ENCODE measurements around the gene FAM13A.
A peak's percentile ranks its signal among the peaks of the same experiment; 100 is the strongest.
"Not testable (repeated sequence)": the region's sequence is repeated elsewhere in the genome, so short reads cannot be mapped to it uniquely, and the experiment has no call there.

FAM13A gene

DNA sequence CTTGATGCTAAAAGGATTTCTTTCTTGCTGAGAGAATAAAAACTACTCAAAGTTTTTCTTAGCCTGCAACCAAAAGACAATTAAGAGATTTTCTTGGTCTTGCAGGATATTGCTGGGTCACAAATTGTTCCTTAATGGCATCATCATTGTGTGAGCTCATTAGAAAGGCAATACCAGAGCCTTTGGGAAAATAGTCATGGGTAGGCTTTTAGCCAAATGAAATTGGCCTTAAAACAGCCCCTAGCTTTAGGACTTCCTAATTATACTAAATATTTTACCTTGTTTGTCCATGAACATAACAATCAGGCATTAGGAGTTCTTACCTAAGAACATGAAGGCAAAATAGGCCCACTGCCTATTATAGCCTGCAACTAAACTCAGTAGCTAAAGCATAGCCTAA, 10.4 kb upstream of the FAM13A start:
- Histone ChIP-seq H3K36me3 (ENCODE audit: insufficient read depth, low read length) (no peaks in the 10 kb centered on the region), H3K4me1 (ENCODE audit: control insufficient read depth, insufficient read depth, low read length) (no peaks in the 10 kb centered on the region), H3K4me3 (ENCODE audit: low read length) (no peak overlapping the region)

DNA sequence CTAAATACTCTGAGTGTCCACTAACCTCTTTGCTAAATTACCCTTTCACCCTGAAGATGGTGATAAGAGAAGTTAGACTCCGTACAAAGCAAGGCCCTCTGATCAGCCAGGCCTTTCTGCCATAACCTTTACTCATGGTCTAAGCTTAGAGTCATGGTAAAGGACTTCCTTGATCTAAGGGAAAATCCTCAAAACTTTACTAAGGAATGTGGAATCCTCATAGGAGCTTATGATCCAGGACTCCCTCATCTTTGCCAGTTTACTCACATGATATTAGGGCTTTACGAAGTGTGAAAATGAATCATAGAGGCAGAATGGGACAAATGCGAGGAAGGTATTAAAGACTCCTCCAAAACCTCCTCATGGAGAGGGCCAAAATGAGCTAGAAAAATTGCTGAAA, 7.9 kb upstream of the FAM13A start:
- H3K4me3 ChIP-seq (ENCODE audit: low read length): no peak overlapping the region
- H3K9ac ChIP-seq (ENCODE audit: low read depth, low read length): no peak overlapping the region
- no peaks in the 10 kb centered on the region for H3K36me3 ChIP-seq (ENCODE audit: insufficient read depth, low read length)
- no peaks in the 10 kb centered on the region for H3K9me3 ChIP-seq (replicated peaks; ENCODE audit: low read length)
- no peak overlapping the region for H3K4me2 ChIP-seq (ENCODE audit: low read length)
- H3K4me1 ChIP-seq (ENCODE audit: control insufficient read depth, insufficient read depth, low read length): no peaks in the 10 kb centered on the region
- no peaks in the 10 kb centered on the region for H3K27me3 ChIP-seq (ENCODE audit: control insufficient read depth, insufficient read depth, low read length)

More for the DNA sequence above, 10.4 kb upstream of the FAM13A start:
- no peak overlapping the region for H3K4me2 ChIP-seq (ENCODE audit: low read length)
- no peak overlapping the region for H3K9ac ChIP-seq (ENCODE audit: low read depth, low read length)
- no peaks in the 10 kb centered on the region for H3K9me3 ChIP-seq (replicated peaks; ENCODE audit: low read length)
- H3K27me3 ChIP-seq (ENCODE audit: control insufficient read depth, insufficient read depth, low read length): peaks cover 5% of the 10 kb centered on the region

DNA sequence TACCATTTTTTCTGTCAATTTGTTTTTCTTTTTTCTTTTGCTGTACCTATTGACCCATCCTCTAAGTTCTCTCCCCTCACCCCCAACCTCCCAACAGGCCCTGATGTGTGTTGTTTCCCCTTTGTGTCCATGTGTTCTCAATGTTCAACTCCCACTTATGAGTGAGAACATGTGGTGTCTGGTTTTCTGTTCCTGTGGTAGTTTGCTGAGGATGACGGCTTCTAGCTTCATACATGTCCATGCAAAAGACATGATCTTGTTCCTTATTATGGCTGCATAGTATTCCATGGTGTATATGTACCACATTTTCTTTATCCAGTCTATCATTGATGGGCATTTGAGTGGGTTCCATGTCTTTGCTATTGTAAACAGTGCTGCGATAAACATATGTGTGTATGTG, 859 bp upstream of the FAM13A start:
- H3K36me3 ChIP-seq (ENCODE audit: insufficient read depth, low read length); H3K9me3 ChIP-seq (replicated peaks; ENCODE audit: low read length); H3K4me2 ChIP-seq (ENCODE audit: low read length); H3K4me3 ChIP-seq (ENCODE audit: low read length); H3K27me3 ChIP-seq (ENCODE audit: control insufficient read depth, insufficient read depth, low read length): not testable (repeated sequence)
- Histone ChIP-seq H3K9ac (ENCODE audit: low read depth, low read length) (peak overlapping the region; percentile 70), H3K4me1 (ENCODE audit: control insufficient read depth, insufficient read depth, low read length) (peaks cover 14% of the 10 kb centered on the region)

DNA sequence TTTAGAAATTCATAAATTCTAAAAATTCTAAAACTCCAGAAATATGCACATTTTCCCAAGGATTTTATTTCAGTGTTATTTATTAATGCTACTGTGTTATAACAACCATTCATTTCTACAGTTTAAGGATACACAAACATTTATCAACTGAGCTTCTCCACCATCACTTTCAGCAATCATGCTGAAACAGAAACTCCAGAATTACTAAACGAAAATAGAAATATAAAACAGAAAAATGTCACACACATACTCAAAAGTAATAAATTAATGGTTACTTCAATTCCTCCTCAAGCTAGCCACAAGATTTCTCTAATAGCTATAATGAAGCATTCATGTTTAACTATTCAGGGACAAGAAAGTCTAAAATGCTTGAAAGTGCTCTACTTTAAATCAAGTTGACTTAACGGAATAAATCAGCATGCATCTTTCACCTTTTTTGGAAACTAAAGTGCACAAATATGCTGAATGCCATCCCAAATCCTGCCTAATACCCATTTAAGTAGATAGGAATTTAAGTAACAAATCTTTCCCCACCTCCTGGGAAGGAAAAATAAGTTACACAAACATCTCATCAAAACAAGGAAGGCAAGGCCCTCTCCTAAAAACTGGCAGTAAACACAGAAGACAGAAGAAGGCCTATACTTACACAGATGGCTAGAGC, 563 bp downstream of the FAM13A start:
- Histone ChIP-seq H3K4me1 (ENCODE audit: control insufficient read depth, insufficient read depth, low read length) (peaks cover 14% of the 10 kb centered on the region), H3K9ac (ENCODE audit: low read depth, low read length) (peak overlapping the region; percentile 70), H3K9me3 (replicated peaks; ENCODE audit: low read length) (no peaks in the 10 kb centered on the region), H3K4me2 (ENCODE audit: low read length) (peak overlapping the region; percentile 73), H3K27me3 (ENCODE audit: control insufficient read depth, insufficient read depth, low read length) (no peaks in the 10 kb centered on the region), H3K4me3 (ENCODE audit: low read length) (peak overlapping the region; percentile 66), H3K36me3 (ENCODE audit: insufficient read depth, low read length) (no peaks in the 10 kb centered on the region)

DNA sequence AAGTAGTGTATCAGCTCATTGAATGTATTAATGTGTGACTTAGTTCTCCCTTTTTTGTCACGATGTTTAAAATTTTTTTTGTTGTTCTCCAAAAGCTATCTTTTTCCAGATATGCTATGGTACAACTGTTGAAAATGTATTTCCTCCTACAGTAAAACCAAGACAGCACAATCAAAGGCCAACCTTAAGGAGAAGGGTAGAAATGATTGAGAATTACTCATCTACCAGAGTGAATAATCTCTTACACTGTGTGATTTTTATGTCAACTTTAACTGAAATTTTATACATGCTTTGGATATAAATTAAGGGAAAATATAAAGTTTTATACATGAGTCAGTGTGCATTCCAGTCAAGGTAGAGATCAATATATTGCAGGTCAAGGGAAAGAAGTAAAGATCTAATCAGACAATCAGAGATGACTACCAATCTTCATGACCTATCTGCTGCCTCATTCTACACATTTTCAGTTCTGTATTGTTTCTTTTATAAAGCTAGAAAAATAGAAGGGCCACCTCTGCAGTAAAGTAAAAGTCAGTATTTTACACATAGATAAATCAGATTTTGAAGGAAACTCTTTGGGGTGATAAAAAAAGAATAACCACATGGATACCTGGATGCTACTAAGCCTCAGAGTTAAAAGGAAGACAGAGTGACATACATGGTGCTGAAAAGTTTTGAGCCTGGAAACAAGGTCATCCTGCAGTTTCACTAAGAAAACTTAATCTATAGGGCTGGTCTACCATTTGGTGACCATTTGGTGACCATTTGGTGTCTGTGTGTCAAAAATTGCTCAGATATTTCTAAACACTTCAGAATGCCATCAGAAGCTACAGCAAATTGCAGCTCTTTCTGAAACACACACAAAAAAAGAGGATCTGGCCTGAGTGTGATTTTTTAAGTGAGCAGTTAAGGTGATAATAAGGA, 1.6 kb downstream of the FAM13A start:
- H3K9me3 ChIP-seq (replicated peaks; ENCODE audit: low read length): no peaks in the 10 kb centered on the region
- no peaks in the 10 kb centered on the region for H3K36me3 ChIP-seq (ENCODE audit: insufficient read depth, low read length)
- no peaks in the 10 kb centered on the region for H3K27me3 ChIP-seq (ENCODE audit: control insufficient read depth, insufficient read depth, low read length)
- peak overlapping the region; percentile 70 for H3K9ac ChIP-seq (ENCODE audit: low read depth, low read length)
- peaks cover 14% of the 10 kb centered on the region for H3K4me1 ChIP-seq (ENCODE audit: control insufficient read depth, insufficient read depth, low read length)
- peak overlapping the region; percentile 73 for H3K4me2 ChIP-seq (ENCODE audit: low read length)
- peak overlapping the region; percentile 66 for H3K4me3 ChIP-seq (ENCODE audit: low read length)

DNA sequence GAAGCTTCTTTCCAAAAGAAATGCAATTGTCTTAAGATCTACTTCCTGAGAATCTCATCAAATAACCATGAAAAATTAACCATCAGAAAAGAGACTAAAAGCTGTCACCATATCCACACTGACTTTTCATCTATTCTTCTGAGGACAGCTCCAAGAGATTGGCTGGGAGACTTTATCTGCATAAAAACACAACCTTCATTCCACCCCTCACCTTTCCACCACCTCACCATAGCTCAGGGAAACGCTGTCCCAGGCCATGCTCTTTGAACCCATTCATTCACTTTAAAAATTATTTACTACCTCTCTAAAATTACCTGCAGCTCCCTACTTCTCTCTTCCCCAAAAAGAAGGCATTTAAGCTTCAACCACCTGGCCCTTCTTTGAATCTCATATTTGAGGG, 2.4 kb downstream of the FAM13A start:
- H3K4me2 ChIP-seq (ENCODE audit: low read length): peak overlapping the region; percentile 73
- H3K9ac ChIP-seq (ENCODE audit: low read depth, low read length): no peak overlapping the region
- H3K36me3 ChIP-seq (ENCODE audit: insufficient read depth, low read length): no peaks in the 10 kb centered on the region
- peak overlapping the region; percentile 66 for H3K4me3 ChIP-seq (ENCODE audit: low read length)
- no peaks in the 10 kb centered on the region for H3K9me3 ChIP-seq (replicated peaks; ENCODE audit: low read length)
- no peaks in the 10 kb centered on the region for H3K27me3 ChIP-seq (ENCODE audit: control insufficient read depth, insufficient read depth, low read length)
- peaks cover 14% of the 10 kb centered on the region for H3K4me1 ChIP-seq (ENCODE audit: control insufficient read depth, insufficient read depth, low read length)

DNA sequence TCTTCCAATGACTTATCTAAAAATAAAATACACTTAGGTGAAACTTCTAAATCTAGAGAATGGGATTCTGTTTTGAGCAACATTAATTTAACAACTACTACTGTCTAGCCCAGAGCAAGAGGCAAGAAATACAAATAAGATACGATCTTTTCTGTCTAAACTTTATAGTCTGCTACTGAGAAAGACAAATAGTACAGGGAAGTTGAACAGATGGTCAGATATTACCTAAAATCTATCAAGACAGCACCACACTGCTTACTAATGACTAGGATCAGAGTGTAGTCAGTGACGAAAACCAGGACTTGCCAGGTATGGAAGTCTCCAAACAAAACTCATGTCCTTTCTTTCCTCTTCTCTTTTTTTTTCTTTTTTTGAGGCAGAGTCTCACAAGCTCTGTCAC, 7.1 kb downstream of the FAM13A start:
- H3K4me3 ChIP-seq (ENCODE audit: low read length): no peak overlapping the region
- H3K9me3 ChIP-seq (replicated peaks; ENCODE audit: low read length): no peaks in the 10 kb centered on the region
- no peaks in the 10 kb centered on the region for H3K36me3 ChIP-seq (ENCODE audit: insufficient read depth, low read length)
- H3K9ac ChIP-seq (ENCODE audit: low read depth, low read length): no peak overlapping the region
- no peaks in the 10 kb centered on the region for H3K27me3 ChIP-seq (ENCODE audit: control insufficient read depth, insufficient read depth, low read length)
- no peak overlapping the region for H3K4me2 ChIP-seq (ENCODE audit: low read length)
- H3K4me1 ChIP-seq (ENCODE audit: control insufficient read depth, insufficient read depth, low read length): peaks cover 3% of the 10 kb centered on the region

DNA sequence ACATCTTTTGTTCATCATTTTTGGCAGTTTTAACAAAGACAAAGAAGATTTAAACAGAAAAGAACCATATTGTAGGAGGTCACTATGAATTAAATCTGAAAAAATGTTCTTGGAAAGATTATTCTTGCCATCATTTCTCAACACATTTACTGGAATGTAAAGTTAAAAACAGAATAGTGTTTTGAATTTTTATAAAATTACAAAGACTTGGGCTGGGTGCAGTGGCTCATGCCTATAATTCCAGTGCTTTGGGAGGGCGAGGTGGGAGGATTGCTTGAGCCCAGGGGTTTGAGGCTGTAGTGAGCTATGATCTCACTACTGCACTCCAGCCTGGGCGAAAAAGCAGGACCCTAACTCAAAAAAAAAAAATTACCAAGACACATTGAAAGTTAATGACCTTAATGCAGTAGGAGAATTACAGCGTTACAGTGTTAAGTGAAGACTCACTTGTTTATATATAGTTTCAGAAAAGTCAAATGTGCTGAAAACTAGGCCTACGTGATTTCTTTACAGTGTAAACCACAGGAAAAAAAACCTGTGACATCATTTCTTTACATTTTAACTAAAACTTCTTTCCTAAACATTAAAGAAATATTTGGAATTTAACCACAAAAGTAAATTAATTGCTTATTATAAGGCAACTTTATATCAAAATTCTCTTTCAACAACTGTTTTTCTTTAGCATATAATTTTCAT, 7.9 kb downstream of the FAM13A start:
- Histone ChIP-seq H3K4me1 (ENCODE audit: control insufficient read depth, insufficient read depth, low read length) (no peaks in the 10 kb centered on the region), H3K27me3 (ENCODE audit: control insufficient read depth, insufficient read depth, low read length) (no peaks in the 10 kb centered on the region), H3K9ac (ENCODE audit: low read depth, low read length) (no peak overlapping the region), H3K9me3 (replicated peaks; ENCODE audit: low read length) (no peaks in the 10 kb centered on the region), H3K4me2 (ENCODE audit: low read length) (no peak overlapping the region), H3K4me3 (ENCODE audit: low read length) (no peak overlapping the region), H3K36me3 (ENCODE audit: insufficient read depth, low read length) (no peaks in the 10 kb centered on the region)

DNA sequence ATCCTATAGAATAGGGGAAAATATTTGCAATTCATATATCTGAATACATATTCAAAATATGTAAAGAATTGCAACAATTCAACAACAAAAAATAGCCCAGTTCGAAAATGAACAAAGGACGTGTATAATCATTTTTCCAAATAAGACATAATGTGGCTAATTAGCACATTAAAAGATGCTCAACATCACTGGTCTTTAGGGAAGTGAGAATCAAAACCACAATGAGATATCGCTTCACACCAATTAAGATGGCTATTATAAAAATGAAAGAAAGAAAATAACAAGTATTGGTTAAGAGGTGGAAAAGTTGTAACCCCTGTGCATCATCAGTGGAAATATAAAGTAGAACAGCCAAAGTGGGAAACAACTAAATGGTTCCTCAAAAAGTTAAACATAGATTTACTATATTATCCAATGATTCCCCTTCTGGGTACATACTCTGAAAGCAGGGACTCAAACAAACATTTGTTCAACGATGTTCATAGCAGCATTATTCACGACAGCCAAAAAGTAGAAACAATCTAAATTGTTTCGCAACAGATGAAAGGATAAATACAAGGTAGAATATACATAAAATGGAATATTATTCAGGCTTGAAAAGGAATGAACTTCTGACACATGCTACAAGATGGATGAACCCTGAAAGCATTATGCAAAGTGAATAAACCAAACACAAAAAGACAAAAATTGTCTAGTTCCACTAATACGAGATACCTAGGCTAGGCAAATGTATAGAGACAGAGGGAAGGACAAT, 12.7 kb downstream of the FAM13A start:
- Histone ChIP-seq H3K36me3 (ENCODE audit: insufficient read depth, low read length) (no peaks in the 10 kb centered on the region), H3K9me3 (replicated peaks; ENCODE audit: low read length) (no peaks in the 10 kb centered on the region), H3K9ac (ENCODE audit: low read depth, low read length) (no peak overlapping the region), H3K4me1 (ENCODE audit: control insufficient read depth, insufficient read depth, low read length) (no peaks in the 10 kb centered on the region), H3K4me2 (ENCODE audit: low read length) (no peak overlapping the region), H3K27me3 (ENCODE audit: control insufficient read depth, insufficient read depth, low read length) (no peaks in the 10 kb centered on the region), H3K4me3 (ENCODE audit: low read length) (no peak overlapping the region)

DNA sequence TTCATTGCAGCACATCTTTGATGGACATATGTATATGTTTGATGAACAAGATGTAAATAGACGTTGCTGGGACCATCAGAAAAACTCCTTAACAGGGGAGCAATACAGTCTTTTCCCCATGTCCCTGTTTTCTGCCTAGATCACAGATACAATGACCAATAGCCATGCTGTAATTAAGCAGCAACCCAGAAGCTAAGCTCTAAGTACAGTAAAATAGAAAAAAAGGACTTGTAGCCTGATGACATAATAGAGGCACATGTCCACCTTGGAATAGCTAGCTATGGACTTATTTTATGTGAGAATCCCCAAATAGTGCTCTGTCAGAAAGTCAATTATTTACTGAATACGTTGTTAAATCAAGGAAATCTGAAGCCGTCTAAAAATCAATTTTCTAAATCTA, 14.9 kb downstream of the FAM13A start:
- H3K4me2 ChIP-seq (ENCODE audit: low read length): no peak overlapping the region
- H3K4me1 ChIP-seq (ENCODE audit: control insufficient read depth, insufficient read depth, low read length): no peaks in the 10 kb centered on the region
- no peaks in the 10 kb centered on the region for H3K27me3 ChIP-seq (ENCODE audit: control insufficient read depth, insufficient read depth, low read length)
- no peak overlapping the region for H3K4me3 ChIP-seq (ENCODE audit: low read length)
- no peaks in the 10 kb centered on the region for H3K36me3 ChIP-seq (ENCODE audit: insufficient read depth, low read length)
- no peaks in the 10 kb centered on the region for H3K9me3 ChIP-seq (replicated peaks; ENCODE audit: low read length)
- no peak overlapping the region for H3K9ac ChIP-seq (ENCODE audit: low read depth, low read length)

DNA sequence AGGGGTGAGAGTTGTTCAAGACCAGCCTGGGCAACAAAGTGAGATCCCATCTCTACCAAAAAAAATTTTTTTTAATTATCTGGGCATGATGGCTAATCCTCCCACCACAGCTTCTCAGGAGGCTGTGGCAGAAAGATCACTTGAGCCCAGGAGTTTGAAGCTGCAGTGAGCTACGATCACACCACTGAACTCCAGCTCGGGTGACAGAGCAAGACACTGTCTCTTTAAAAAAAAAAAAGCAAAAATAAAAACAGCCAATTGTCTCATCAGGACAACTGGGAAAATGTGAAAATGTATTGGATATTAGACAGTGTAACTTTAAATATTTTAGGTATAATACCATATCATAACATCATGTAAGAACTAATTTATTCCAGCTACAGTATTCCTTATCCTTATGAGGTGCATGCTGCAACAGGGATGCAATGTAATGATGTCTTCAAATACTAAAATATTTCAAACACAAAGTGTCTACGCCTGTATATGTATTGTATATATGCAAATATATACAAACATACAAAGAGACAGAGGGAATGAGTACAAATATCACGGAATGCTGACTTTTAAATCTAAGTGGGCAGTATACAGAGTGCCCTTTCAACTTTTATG, 17.2 kb downstream of the FAM13A start:
- Histone ChIP-seq H3K9me3 (replicated peaks; ENCODE audit: low read length) (no peaks in the 10 kb centered on the region), H3K4me1 (ENCODE audit: control insufficient read depth, insufficient read depth, low read length) (no peaks in the 10 kb centered on the region), H3K9ac (ENCODE audit: low read depth, low read length) (no peak overlapping the region), H3K36me3 (ENCODE audit: insufficient read depth, low read length) (no peaks in the 10 kb centered on the region), H3K27me3 (ENCODE audit: control insufficient read depth, insufficient read depth, low read length) (no peaks in the 10 kb centered on the region), H3K4me3 (ENCODE audit: low read length) (no peak overlapping the region), H3K4me2 (ENCODE audit: low read length) (no peak overlapping the region)
